CD4-positive, alpha-beta T cell treated with Interferon alpha-2 for 1 hour (primary cell): ENCODE data around the gene KCNAB2.

Experiments used
- DNase-seq, 2 donors: peaks; one replicate each; pipeline ENCODE4 v3.0.0-alpha.2; 2020 to 2022

The KCNAB2 gene

DNA sequence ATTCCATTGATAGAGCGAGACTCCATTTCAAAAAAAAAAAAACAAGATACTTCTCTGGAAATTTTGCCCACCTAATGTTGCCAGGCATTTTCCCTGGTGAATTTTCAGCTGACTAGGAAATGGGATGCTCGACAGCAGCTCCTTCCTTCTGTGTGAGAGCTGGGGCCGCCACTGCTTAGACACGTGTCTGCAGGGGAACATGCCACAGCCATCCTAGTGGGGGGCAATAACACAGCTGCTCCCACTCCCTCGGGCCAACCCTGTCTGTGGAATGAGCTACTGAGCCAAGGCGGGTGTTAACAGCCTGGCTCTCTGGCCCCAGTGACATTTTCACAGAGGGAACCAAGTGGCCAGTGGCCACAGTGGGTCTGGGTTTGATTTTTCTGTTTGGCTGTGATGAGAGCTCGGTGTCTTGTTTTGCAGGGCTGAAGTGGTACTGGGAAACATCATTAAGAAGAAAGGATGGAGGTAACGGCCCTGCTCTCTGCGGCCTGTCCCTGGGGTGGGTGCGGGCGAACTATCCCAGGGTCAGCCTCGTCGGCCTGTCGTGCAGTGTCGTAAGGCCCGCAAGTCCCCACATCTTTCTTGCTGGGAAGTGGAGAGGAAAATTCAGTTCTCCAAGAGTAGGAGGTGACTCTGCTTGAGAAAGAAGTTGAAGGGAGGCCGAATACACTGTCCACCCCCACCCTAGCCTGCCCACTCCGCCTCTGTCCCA is 39.2 kb downstream of the KCNAB2 start:
- DNase-seq = no peak

DNA sequence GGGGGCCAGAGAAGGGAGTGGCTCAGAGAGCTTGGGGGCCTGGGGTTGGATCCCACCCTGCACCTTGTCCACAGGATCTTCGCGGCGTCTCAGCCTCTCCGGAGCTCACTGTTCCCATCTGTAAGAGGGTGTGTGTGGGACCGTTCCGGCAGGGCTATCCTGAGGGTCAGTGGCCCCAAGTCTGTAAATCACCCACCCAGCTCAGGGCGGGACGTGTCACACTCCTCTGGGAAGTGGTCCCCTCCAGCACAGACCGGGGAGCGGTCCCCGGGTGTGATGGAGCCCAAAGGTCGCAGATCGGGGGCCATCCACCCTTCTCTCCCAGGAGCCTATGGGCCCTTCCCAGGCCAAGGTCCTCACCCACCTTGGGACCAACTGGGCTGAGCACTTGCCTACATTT is 40.0 kb downstream of the KCNAB2 start:
- no peak for DNase-seq

GRCh38 chr1:6086358-6086757 is 40.7 kb downstream of the KCNAB2 start:
- no peak for DNase-seq

DNA sequence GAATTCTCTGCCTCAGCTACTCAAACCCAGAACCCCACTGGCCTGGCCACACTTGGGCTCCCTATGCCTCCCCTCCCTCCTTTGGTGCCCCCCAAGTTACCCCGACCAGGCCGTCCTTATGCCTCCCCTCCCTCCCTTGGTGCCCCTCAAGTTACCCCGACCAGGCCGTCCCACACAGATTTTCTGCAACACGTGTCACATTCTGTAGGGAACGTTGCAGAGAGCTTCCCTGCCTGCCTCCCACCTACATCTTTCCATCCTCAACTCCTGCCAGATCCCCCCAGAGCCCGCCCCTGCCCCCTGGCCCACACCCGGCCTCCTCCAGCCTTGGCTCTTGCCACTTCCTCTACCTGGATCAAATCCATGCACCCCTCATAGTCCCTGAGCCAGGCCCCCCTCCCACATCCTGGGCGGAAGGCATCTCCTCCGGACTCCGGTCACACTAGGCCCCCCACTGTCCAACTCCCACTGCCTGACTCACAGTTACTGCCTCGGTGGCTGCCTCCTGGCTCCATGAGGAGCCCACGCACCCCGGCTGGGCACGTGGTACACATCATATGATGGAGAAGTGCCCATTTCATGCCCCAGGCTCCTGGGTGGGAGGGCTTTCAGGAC is 41.2 kb downstream of the KCNAB2 start:
- DNase-seq = no peak

DNA sequence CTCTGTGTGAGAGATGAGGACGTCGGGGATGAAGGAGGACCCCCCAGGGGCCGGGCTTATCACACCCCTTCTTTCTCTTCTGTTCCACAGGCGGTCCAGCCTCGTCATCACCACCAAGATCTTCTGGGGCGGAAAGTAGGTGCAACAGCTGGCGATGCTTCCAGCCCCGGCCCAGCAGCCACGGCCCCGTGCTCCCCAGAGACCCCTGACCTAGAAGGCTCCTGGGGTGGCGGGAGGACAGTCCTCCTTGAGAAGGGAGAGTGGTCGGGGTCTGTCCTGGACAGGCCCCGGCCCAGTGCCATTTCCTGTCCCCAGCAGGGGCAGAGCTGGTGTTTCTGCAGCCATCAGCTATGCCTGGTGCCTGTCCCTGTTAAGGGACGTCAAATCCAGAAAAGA is 41.7 kb downstream of the KCNAB2 start:
- no peak for DNase-seq

DNA sequence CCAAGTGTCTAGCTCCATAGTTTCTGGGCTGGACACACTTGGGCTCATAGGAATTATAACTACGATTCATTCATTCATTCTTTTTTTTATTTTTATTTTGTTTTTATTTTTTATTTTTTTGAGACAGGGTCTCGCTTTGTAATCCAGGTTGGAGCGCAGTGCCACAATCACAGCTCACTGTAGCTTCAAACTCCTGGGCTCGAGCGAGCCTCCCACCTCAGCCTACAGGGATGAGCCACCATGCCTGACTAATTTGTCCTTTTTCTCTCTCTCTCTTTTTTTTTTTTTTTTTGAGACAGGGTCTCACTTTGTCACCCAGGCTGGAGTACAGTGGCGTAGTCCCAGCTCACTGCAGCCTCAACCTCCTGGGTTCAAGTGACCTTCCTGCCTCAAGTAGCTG is 42.3 kb downstream of the KCNAB2 start:
- no peak for DNase-seq

- DNase-seq = no peak
These were observed 43.3 kb downstream of the KCNAB2 start for GRCh38 chr1:6088956-6089355.

- no peak for DNase-seq
These were observed 44.6 kb downstream of the KCNAB2 start for GRCh38 chr1:6090288-6090687.

DNA sequence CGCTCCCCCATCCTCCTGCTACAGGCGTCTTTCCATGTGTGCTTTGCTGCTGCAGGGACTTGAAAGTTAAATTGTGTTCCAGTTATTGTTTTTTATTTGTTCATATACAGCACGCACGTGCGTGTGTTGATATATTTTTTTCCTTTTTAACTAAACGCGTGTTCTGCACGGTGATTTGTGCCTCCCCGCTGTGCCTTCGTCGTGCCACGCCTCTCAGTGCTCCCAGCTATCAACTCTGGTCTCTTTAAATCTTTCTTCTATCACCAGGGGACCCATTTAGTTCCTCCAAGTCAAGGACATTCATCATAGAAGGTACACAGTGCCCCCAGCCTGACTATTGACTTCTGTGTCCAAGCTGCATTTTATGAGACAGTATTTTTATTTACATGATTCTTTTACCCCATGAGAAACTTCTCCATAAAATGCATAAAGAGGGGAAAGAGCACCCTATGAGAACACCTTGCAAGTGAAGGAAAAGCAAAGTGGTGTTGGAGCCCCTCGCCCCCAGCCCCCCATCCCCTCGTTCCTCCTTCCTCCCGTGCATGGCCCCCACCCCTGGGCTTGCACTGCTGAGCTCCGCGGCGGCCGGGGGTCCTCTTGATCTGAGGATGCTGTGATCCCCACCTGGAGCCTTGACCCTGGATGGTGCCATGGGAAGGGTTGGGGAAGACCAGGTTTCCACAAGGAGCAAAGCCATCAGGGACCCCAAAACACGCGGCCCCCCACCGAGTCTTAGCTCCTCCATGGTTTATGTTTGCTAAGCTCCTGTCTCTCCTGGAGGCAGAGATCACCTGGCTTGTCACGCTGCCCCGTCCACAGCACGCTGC is 45.5 kb downstream of the KCNAB2 start:
- no peak for DNase-seq

DNA sequence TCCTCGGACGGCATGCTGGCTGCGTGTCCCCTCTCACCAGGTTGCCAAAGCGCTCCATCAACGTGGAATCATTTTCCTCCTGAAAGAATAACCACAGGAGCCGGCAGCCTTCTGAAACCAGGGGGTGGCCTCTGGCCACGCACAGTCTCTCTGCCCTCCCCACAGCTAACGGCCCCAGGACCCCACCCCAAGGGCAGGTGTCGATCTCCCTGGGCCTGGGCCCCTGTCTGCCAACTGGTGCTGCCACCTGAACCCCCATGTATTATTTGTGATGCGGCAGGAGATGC is 46.1 kb downstream of the KCNAB2 start:
- no peak for DNase-seq

- no peak for DNase-seq
These were observed 46.5 kb downstream of the KCNAB2 start for GRCh38 chr1:6092211-6092610.

- no peak for DNase-seq
These were observed 47.4 kb downstream of the KCNAB2 start for GRCh38 chr1:6093071-6093470.

DNA sequence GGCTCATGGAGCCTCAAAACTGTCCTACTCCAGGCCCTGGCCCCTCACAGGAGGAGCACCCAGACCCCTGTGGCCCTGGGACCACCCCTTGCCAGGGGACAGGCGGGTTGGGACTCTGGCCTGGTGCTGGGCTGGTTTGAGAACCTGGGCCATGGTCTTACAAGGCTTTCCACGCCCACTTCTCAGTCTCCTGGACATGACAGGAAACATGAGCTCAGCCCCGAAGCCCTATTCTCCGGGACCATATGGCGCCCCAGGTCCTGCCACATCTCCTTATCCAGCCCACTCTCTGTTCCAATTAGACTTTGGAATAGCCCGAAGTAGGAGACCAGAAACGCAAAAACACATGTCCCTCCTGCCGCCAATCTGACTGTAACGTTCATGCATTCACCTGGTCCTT is 47.9 kb downstream of the KCNAB2 start:
- no peak for DNase-seq

DNA sequence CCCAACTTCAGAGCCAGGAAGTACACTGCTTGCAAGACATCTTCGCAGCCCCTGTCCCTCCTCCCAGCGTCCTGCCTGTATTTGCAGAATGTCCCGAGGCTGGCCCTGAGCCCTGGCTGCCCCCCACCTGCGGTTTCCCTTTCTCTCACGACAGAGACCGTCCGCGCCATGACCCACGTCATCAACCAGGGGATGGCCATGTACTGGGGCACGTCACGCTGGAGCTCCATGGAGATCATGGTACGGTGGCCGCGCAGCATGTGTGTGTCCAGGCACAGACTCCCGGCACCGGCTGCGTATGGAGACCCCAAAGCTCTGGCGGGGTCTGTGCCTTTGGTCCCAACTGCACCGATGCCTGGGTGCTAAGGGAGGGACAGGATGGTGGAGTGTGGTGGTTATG is 48.6 kb downstream of the KCNAB2 start:
- no peak for DNase-seq

DNA sequence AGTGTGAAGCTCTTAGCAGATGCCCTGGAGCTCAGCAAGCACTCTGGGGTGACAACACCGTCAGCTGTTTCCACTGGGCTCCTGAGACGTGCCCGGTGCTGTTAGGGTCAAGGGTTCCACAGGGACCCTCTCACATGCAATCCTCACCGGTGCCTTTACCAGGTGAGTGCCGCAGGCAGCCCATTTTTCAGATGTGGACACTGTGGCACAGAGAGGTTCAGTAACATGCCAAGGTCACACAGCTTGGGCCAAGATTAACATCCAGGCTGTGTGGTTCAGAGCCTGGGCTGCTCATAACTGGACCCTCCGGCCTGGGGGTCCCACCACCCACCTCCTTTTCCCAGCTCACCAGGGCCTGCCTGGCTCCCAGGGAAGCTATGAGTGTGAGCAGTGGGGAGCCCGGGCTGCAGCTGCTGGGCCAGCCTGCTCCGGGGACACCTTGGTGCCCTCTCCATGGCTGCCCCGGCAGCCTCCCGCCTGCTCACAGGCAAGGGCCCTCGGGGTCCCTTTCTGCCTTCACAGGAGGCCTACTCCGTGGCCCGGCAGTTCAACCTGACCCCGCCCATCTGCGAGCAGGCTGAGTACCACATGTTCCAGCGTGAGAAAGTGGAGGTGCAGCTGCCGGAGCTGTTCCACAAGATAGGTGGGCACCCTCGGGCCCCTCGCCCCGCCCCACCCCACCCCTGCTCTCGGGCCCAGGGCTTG is 49.3 kb downstream of the KCNAB2 start:
- no peak for DNase-seq

DNA sequence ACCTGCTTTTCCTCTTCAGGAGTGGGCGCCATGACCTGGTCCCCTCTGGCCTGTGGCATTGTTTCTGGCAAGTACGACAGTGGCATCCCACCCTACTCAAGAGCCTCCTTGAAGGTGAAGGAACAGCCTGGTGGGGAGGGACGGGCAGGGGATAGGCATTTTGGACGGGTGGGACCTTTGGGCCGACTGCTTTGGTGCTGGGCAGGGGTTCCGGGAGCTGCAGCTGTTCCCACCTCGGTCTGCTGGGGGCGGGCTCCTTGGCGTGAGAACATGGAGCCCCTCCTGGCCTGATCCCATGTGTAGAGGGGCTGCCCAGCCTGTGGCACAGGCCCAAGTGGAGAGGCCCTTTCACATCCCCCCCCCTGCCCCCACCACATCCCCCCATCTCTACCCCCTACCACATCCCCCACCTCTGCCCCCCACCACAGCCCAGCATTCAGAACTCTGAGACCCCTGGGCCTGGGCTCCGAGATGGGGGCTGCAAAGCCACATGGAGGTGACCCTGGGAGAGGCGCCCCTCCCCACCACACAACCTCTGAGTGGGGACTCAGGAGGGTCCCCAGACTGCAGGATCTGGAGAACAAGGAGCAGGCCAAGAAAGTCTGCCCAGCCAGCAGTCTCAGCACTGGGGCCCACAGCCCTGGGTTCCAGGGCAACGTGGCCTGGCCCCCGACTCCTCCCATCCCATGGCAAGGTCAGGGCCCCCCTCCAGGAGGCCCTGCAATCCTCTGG is 50.0 kb downstream of the KCNAB2 start:
- no peak for DNase-seq

GRCh38 chr1:6096243-6097116 is 50.8 kb downstream of the KCNAB2 start:
- no peak for DNase-seq

DNA sequence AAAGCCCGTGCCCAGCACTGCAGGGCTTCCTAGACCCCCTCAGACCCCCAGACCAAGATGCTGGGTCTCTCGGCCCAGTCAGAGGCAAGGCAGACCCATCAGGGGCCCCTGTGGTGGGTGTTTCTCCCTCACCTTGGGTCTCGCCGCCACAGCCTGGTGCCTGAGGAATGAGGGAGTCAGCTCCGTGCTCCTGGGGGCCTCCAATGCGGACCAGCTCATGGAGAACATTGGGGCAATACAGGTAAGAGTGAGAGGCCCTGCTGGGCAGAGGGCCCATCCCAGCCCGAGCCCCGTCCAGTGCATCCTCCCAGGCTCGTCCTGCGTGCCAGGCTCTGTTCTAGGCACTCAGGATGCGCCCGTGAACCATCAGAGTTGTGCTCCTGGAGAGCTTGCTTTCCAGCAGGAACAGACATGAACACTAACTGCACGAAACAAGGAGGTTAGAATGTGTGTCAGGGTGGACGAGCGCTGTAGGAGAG is 51.5 kb downstream of the KCNAB2 start:
- DNase-seq = no peak

DNA sequence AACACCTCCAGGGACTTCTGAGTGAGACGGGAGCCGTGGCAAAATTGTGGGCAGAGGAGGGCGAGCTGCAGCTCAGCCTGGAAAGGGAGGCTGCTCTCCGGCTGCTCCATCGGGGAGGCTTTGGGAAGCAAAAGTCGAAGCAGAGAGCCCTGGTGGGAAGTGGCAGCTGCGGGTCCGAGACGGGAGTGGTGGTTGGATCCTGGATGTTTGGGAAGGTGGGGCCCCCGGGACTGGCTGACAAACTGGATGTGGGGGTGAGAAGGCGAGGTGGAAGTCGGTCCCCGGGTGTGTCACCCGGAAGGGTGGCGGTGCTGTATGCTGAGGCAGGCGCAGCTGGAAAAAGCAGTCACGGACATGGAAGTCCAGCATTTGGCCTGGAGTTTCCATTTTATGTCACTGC is 52.1 kb downstream of the KCNAB2 start:
- DNase-seq = no peak

- DNase-seq = no peak
These were observed 52.9 kb downstream of the KCNAB2 start for GRCh38 chr1:6098303-6099215.

GRCh38 chr1:6099297-6099696 is 53.6 kb downstream of the KCNAB2 start:
- no peak for DNase-seq
